Tibial nerve (tissue), 4 donors: Measurements from ENCODE around the gene AGMO. TPM values are rescaled to one million over a fixed set of nuclear protein-coding genes. Genes with fewer than 3 reads are reported as not detected.
A peak's percentile ranks its signal among the peaks of the same experiment; 100 is the strongest.

ENCODE experiments used
- DNase-seq, 2 donors: peaks; one replicate each; pipeline ENCODE4 v3.0.0-alpha.2; 2019; ENCODE audit warnings: low spot score in 2 of 2
- H3K27ac ChIP-seq, 4 donors: fragments of 200-600 bp; sonication (generic) in 3 of 4; one replicate each; pipeline ENCODE4 v1.5.1; 2017 to 2019; ENCODE audit warnings: mild to moderate bottlenecking in 1 of 4
- H3K27me3 ChIP-seq, 2 donors: fragments of 200-600 bp; sonication (generic) in 1 of 2; one replicate each; pipeline versions ENCODE4 v1.5.1 to v1.6.0; 2017 to 2019
- H3K36me3 ChIP-seq, 3 donors: fragments of 200-600 bp; sonication (generic); one replicate each; pipeline ENCODE4 v1.5.1; 2018 to 2019
- H3K4me1 ChIP-seq, 4 donors: fragments of 200-600 bp; sonication (generic) in 3 of 4; one replicate each; pipeline ENCODE4 v1.5.1; 2017 to 2019
- H3K4me3 ChIP-seq, 4 donors: fragments of 200-600 bp; sonication (generic) in 3 of 4; one replicate each; pipeline ENCODE4 v1.5.1; 2017 to 2019; ENCODE audit warnings: mild to moderate bottlenecking in 1 of 4, moderate library complexity in 1 of 4
- H3K9me3 ChIP-seq, 4 donors: fragments of 200-600 bp; sonication (generic) in 3 of 4; one replicate each; pipeline ENCODE4 v1.5.1; 2017 to 2019
- CTCF ChIP-seq, 5 experiments: fragments of 200-600 bp in 3 of 5; fragments of 450-650 bp in 2 of 5; sonication (generic) in 3 of 5; IDR thresholded peaks; one replicate each; pipeline ENCODE4 v1.5.1; 2016 to 2019; ENCODE audit warnings: antibody characterized with exemption in 5 of 5, mild to moderate bottlenecking in 3 of 5, moderate library complexity in 2 of 5
- EP300 ChIP-seq, 2 donors: sonication (generic); formaldehyde crosslinking; IDR thresholded peaks; one replicate each; pipeline ENCODE4 v1.6.1; 2017; ENCODE audit warnings: antibody characterized with exemption in 2 of 2, mild to moderate bottlenecking in 1 of 2
- POLR2A ChIP-seq, 2 donors: fragments of 450-650 bp; IDR thresholded peaks; one replicate each; pipeline ENCODE4 v1.6.1; 2017; ENCODE audit warnings: antibody characterized with exemption in 2 of 2, mild to moderate bottlenecking in 2 of 2, moderate library complexity in 2 of 2
- WGBS, 2 donors: methylation state at CpG; one replicate each; pipeline ENCODE4 v1.1.5; 2018; 5-methylcytosine and 5-hydroxymethylcytosine counted together
- total RNA-seq, 4 donors: library from RNA; depleted of rRNA; stranded (reverse); fragments of >200 nt; gene quantifications; one replicate each; pipeline ENCODE4 v1.1.0, GENCODE V29; 2016

AGMO gene
- total RNA-seq, 4 donors from 2014 or later = 2.4 to 14.0 (median 6.5) TPM

- H3K27ac ChIP-seq = peak overlapping the region in 2 of 4 donors; percentile 47 to 73
- WGBS, 2 donors = 55 to 66% methylated on average over 3 of the region's 3 CpGs
- TF ChIP-seq CTCF (IDR thresholded peaks at IDR 0.05) (no peak), POLR2A (IDR thresholded peaks at IDR 0.05) (no peak), EP300 (IDR thresholded peaks at IDR 0.05) (no peak)
- no peaks in the 10 kb centered on the region for H3K9me3 ChIP-seq
- no peaks in the 10 kb centered on the region for H3K36me3 ChIP-seq
- no peak for DNase-seq
- no peak overlapping the region for H3K4me3 ChIP-seq
- no peaks in the 10 kb centered on the region for H3K27me3 ChIP-seq
- peaks cover 0 to 32% (median 0%) of the 10 kb centered on the region in 4 donors for H3K4me1 ChIP-seq
Observed at GRCh38 chr7:15464667-15465121, 97.1 kb downstream of the AGMO start.

- Histone ChIP-seq H3K4me1 (peaks cover 0 to 36% (median under 1%) of the 10 kb centered on the region in 4 donors), H3K4me3 (peak overlapping the region in 1 of 4 donors; percentile 4), H3K9me3 (no peaks in the 10 kb centered on the region), H3K36me3 (no peaks in the 10 kb centered on the region), H3K27ac (peak overlapping the region in 3 of 4 donors; percentile 30 to 73 (median 47)), H3K27me3 (no peaks in the 10 kb centered on the region)
- no peak for DNase-seq
- WGBS, 2 donors = 55 to 63% methylated on average over 6 of the region's 6 CpGs
- peak in 1 of 2 donors; percentile 39 for TF ChIP-seq EP300 (IDR thresholded peaks at IDR 0.05)
- TF ChIP-seq POLR2A (IDR thresholded peaks at IDR 0.05) = no peak
- TF ChIP-seq CTCF (IDR thresholded peaks at IDR 0.05) = no peak
Observed at GRCh38 chr7:15463801-15464666, 97.8 kb downstream of the AGMO start.

- 73 to 74% methylated on average over 2 of the region's 2 CpGs for WGBS, 2 donors
- Histone ChIP-seq H3K27me3 (no peaks in the 10 kb centered on the region), H3K4me3 (no peak overlapping the region), H3K9me3 (no peaks in the 10 kb centered on the region), H3K4me1 (peaks cover 0 to 47% (median 3%) of the 10 kb centered on the region in 4 donors), H3K36me3 (no peaks in the 10 kb centered on the region), H3K27ac (peak overlapping the region in 2 of 4 donors; percentile 26 to 73)
- no peak for TF ChIP-seq POLR2A (IDR thresholded peaks at IDR 0.05)
- TF ChIP-seq CTCF (IDR thresholded peaks at IDR 0.05) = no peak
- no peak for TF ChIP-seq EP300 (IDR thresholded peaks at IDR 0.05)
- DNase-seq = no peak
Observed at GRCh38 chr7:15462721-15463389, 99.0 kb downstream of the AGMO start.

- Histone ChIP-seq H3K4me3 (no peak overlapping the region), H3K27me3 (no peaks in the 10 kb centered on the region), H3K9me3 (no peaks in the 10 kb centered on the region), H3K4me1 (peaks cover 0 to 57% (median 3%) of the 10 kb centered on the region in 4 donors), H3K36me3 (no peaks in the 10 kb centered on the region), H3K27ac (peak overlapping the region in 2 of 4 donors; percentile 31 to 65)
- WGBS, 2 donors = 12 to 29% methylated on average over 3 of the region's 3 CpGs
- no peak for DNase-seq
- TF ChIP-seq POLR2A (IDR thresholded peaks at IDR 0.05) (no peak), EP300 (IDR thresholded peaks at IDR 0.05) (no peak), CTCF (IDR thresholded peaks at IDR 0.05) (no peak)
Observed at GRCh38 chr7:15461576-15461975, 100.2 kb downstream of the AGMO start.
